Esophagus muscularis mucosa (tissue), 4 donors: ENCODE measurements around the gene LRRFIP2. TPM values are rescaled to one million over a fixed set of nuclear protein-coding genes. Genes with fewer than 3 reads are reported as not detected.

Experiments used
- DNase-seq: peaks from one replicate; pipeline ENCODE4 v3.0.0-alpha.2; 2017; ENCODE audit errors: extremely low spot score
- H3K27ac ChIP-seq, 4 donors: fragments of 200-600 bp; sonication (generic); replicated peaks in 1 of 4; 1 replicate in 3 of 4; 2 replicates in 1 of 4; pipeline ENCODE4 v1.5.1; 2016 to 2019; ENCODE audit warnings: mild to moderate bottlenecking in 1 of 4
- H3K27me3 ChIP-seq, 4 donors: fragments of 200-600 bp; sonication (generic); one replicate each; pipeline versions ENCODE4 v1.5.1 to v1.6.0; 2016 to 2019
- H3K36me3 ChIP-seq, 4 donors: fragments of 200-600 bp; sonication (generic); one replicate each; pipeline ENCODE4 v1.5.1; 2016 to 2019
- H3K4me1 ChIP-seq, 4 donors: fragments of 200-600 bp; sonication (generic); one replicate each; pipeline ENCODE4 v1.5.1; 2016 to 2019
- H3K4me3 ChIP-seq, 4 donors: fragments of 200-600 bp; sonication (generic); 1 replicate in 2 of 4; 2 replicates in 2 of 4; pipeline ENCODE4 v1.5.1; 2016 to 2019; ENCODE audit warnings: mild to moderate bottlenecking in 4 of 4, moderate library complexity in 1 of 4
- H3K9me3 ChIP-seq, 4 donors: fragments of 200-600 bp; sonication (generic); 1 replicate in 3 of 4; 2 replicates in 1 of 4; pipeline ENCODE4 v1.5.1; 2016 to 2019
- EP300 ChIP-seq: sonication (generic); formaldehyde crosslinking; IDR thresholded peaks from one replicate; pipeline ENCODE4 v1.6.1; 2017; ENCODE audit warnings: antibody characterized with exemption
- POLR2A ChIP-seq: fragments of 450-650 bp; IDR thresholded peaks from one replicate; pipeline ENCODE4 v1.6.1; 2017; ENCODE audit warnings: antibody characterized with exemption, moderate library complexity, mild to moderate bottlenecking, low read depth
- POLR2AphosphoS5 ChIP-seq, 2 donors: sonication (generic); formaldehyde crosslinking; IDR thresholded peaks; one replicate each; pipeline ENCODE4 v1.6.1; 2017; ENCODE audit warnings: antibody characterized with exemption in 2 of 2
- WGBS: methylation state at CpG from one replicate; pipeline ENCODE4 v1.1.5; 2018; 5-methylcytosine and 5-hydroxymethylcytosine counted together
- intact Hi-C: fragments of 100-400 bp; cut with DNase I; formaldehyde crosslinking; loops from one replicate; pipeline ENCODE4 v1.15.1; 2023
- total RNA-seq, 4 donors: library from RNA; depleted of rRNA; stranded (reverse); fragments of >200 nt; gene quantifications; one replicate each; pipeline versions ENCODE4 v1.1.0 to v1.2.1, GENCODE V29; 2016
- TF ChIP-seq, protein P1 (sequence below), 3 experiments: fragments of 200-600 bp in 2 of 3; fragments of 450-650 bp in 1 of 3; sonication (generic) in 2 of 3; IDR thresholded peaks; one replicate each; pipeline ENCODE4 v1.5.1; 2017 to 2019; ENCODE audit warnings: antibody characterized with exemption in 3 of 3, mild to moderate bottlenecking in 2 of 3, moderate library complexity in 1 of 3

The LRRFIP2 gene
- total RNA-seq, 4 donors from 2014 or later = 76.9 to 104 (median 93.4) TPM

DNA sequence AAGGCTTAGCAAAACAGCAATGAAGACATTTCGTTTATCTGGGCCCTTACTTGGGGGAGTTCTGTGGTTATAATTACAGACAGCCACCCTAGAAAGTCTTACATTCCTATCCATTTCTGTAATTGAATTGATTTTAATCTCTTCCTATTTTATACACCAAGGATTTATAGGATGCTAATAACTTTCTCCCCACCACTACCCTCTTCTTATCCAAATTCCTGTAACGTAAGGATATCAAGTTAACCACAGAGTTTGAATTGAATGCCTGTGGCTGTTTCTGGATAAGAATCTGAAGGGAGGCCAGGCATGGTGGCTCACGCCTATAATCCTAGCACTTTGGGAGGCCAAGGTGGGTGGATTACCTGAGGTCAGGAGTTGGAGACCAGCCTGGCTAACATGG is 102.5 kb downstream of the LRRFIP2 start:
- H3K27me3 ChIP-seq = no peaks in the 10 kb centered on the region
- no peaks in the 10 kb centered on the region for H3K9me3 ChIP-seq
- TF ChIP-seq, protein P1, sequence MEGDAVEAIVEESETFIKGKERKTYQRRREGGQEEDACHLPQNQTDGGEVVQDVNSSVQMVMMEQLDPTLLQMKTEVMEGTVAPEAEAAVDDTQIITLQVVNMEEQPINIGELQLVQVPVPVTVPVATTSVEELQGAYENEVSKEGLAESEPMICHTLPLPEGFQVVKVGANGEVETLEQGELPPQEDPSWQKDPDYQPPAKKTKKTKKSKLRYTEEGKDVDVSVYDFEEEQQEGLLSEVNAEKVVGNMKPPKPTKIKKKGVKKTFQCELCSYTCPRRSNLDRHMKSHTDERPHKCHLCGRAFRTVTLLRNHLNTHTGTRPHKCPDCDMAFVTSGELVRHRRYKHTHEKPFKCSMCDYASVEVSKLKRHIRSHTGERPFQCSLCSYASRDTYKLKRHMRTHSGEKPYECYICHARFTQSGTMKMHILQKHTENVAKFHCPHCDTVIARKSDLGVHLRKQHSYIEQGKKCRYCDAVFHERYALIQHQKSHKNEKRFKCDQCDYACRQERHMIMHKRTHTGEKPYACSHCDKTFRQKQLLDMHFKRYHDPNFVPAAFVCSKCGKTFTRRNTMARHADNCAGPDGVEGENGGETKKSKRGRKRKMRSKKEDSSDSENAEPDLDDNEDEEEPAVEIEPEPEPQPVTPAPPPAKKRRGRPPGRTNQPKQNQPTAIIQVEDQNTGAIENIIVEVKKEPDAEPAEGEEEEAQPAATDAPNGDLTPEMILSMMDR (IDR thresholded peaks at IDR 0.05) = no peak
- no peak for TF ChIP-seq POLR2AphosphoS5 (IDR thresholded peaks at IDR 0.05)
- TF ChIP-seq EP300 = no peak
- no peak for TF ChIP-seq POLR2A
- peaks cover 0 to 56% (median 22%) of the 10 kb centered on the region in 4 donors for H3K36me3 ChIP-seq
- peaks cover 0 to 34% (median 31%) of the 10 kb centered on the region in 4 donors for H3K4me1 ChIP-seq
- intact Hi-C loops = no loop called here
- peak overlapping the region in 3 of 4 donors; percentile 13 to 35 (median 29) for H3K27ac ChIP-seq
- DNase-seq = no peak
- no peak overlapping the region for H3K4me3 ChIP-seq
- WGBS = 98% methylated on average over 3 of the region's 3 CpGs

DNA sequence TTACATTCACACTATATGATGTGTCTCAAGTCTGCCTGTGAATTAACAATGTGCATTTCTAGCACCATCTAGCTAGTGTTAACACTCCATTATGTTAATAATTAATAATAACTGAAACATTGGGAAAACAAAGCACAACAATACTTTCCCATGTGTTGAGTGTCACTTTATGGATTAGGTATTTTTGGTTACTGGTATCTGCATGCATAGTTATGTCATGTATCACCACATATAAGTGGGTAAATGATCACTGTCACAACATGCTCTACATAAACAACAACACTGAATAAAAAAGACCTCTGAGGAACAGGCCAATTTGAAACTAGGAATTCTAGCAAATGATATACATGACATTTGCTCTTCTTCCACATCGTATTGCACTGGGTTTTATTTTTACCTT is 106.4 kb downstream of the LRRFIP2 start:
- intact Hi-C loops = no loop called here
- no peak overlapping the region for H3K27ac ChIP-seq
- DNase-seq = no peak
- H3K9me3 ChIP-seq = no peaks in the 10 kb centered on the region
- H3K4me1 ChIP-seq = peaks cover 0 to 14% (median 10%) of the 10 kb centered on the region in 4 donors
- 97% methylated on average over 1 of the region's 1 CpG for WGBS
- H3K27me3 ChIP-seq = no peaks in the 10 kb centered on the region
- TF ChIP-seq, protein P1 (IDR thresholded peaks at IDR 0.05) = no peak
- TF ChIP-seq EP300 (no peak), POLR2AphosphoS5 (IDR thresholded peaks at IDR 0.05) (no peak), POLR2A (no peak)
- no peak overlapping the region for H3K4me3 ChIP-seq
- H3K36me3 ChIP-seq = peaks cover 0 to 65% (median 33%) of the 10 kb centered on the region in 4 donors

DNA sequence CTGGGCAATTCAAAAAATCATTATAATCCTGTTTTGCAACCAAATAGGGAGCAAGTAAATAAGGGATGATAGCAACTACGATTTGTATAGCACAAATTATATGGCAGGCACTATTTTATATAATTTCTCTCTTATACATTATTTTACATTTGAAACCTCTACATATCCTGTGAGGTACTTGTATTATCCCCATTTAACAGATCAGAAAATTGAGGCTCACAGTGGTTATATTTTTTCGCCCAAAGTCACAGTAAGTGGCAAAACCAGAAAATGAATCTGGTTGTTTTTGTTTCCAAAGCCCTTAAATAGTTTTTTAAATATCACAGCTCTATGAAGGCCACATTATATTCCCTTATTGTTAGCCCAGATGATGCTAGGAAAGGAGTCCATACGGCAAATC is 106.8 kb downstream of the LRRFIP2 start:
- Histone ChIP-seq H3K27me3 (no peaks in the 10 kb centered on the region), H3K4me1 (peaks cover 0 to 10% (median 5%) of the 10 kb centered on the region in 4 donors), H3K4me3 (no peak overlapping the region), H3K27ac (no peak overlapping the region), H3K36me3 (peaks cover 0 to 69% (median 38%) of the 10 kb centered on the region in 4 donors), H3K9me3 (no peaks in the 10 kb centered on the region)
- intact Hi-C loops = no loop called here
- DNase-seq = no peak
- TF ChIP-seq, protein P1 (IDR thresholded peaks at IDR 0.05) = no peak
- TF ChIP-seq POLR2AphosphoS5 (IDR thresholded peaks at IDR 0.05) (no peak), EP300 (no peak), POLR2A (no peak)
- 98% methylated on average over 3 of the region's 3 CpGs for WGBS

DNA sequence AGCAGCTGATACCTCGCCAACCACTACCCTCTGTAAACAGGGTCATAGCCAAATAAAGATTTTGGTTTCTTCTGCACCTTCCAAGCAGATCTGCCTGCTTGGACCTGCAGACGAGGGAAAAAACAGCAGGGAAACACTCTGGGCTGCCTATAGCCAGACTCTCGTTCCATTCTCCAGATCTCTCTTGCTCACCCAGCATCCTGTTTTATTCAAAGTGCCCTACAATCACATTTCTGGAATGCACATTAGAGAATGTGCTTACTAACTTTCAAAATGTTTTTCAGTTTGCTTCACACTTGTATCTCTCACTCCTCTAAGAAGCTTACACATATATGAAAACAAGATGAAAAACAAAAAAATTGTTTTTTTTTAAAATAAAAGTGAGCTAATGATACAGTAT is 109.6 kb downstream of the LRRFIP2 start:
- WGBS = 96% methylated on average over 3 of the region's 3 CpGs
- intact Hi-C loops = no loop called here
- Histone ChIP-seq H3K4me1 (no peaks in the 10 kb centered on the region), H3K27me3 (no peaks in the 10 kb centered on the region), H3K9me3 (no peaks in the 10 kb centered on the region), H3K4me3 (no peak overlapping the region), H3K27ac (no peak overlapping the region), H3K36me3 (peaks cover 0 to 78% (median 45%) of the 10 kb centered on the region in 4 donors)
- DNase-seq = no peak
- no peak for TF ChIP-seq EP300
- TF ChIP-seq, protein P1 (IDR thresholded peaks at IDR 0.05) = no peak

DNA sequence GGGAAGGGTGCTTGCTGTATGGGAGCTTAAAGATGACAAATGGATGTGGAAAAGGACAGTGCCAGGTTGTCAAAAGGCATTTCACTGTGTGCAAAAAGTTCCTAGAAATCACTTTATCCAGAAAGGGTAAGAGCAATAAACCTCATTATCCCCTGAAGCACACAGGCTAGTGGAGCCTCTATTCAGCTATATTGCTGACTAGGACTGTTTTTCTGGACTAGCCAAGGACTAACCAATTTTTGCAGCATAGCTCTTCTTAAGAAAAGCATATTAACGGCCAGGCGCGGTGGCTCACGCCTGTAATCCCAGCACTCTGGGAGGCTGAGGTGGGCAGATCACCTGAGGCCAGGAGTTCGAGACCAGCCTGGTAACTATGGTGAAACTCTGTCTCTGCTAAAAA is 116.3 kb downstream of the LRRFIP2 start:
- WGBS = 96% methylated on average over 5 of the region's 5 CpGs
- Histone ChIP-seq H3K27ac (no peak overlapping the region), H3K4me3 (no peak overlapping the region), H3K36me3 (peaks cover 11 to 74% (median 46%) of the 10 kb centered on the region in 4 donors), H3K4me1 (peaks cover 27 to 36% (median 33%) of the 10 kb centered on the region in 4 donors), H3K9me3 (no peaks in the 10 kb centered on the region), H3K27me3 (no peaks in the 10 kb centered on the region)
- TF ChIP-seq EP300 (no peak), POLR2A (no peak), POLR2AphosphoS5 (IDR thresholded peaks at IDR 0.05) (no peak)
- TF ChIP-seq, protein P1 (IDR thresholded peaks at IDR 0.05) = no peak
- intact Hi-C loops = no loop called here
- no peak for DNase-seq
